Neuronal stem cell (in vitro differentiated cells): ENCODE results near the gene ELMO1.

ENCODE experiments used
- DNase-seq: peaks from one replicate; pipeline ENCODE4 v3.0.0-alpha.2; 2013; ENCODE audit warnings: low spot score
- H2AFZ ChIP-seq: one replicate; pipeline ENCODE4 v1.6.1; 2013; ENCODE audit warnings: mild to moderate bottlenecking, low read length, inconsistent platforms
- H2AK5ac ChIP-seq: 2 replicates; pipeline ENCODE4 v1.6.1; 2013; ENCODE audit warnings: low read depth, mild to moderate bottlenecking, inconsistent platforms, low read length, moderate library complexity, mixed read lengths
- H2BK120ac ChIP-seq: 2 replicates; pipeline ENCODE4 v1.6.1; 2013; ENCODE audit warnings: low read depth, mild to moderate bottlenecking, inconsistent platforms, low read length, moderate library complexity, mixed read lengths
- H2BK12ac ChIP-seq: one replicate; pipeline ENCODE4 v1.6.1; 2013; ENCODE audit warnings: low read length, inconsistent platforms
- H2BK15ac ChIP-seq: 2 replicates; pipeline ENCODE4 v1.6.1; 2013; ENCODE audit warnings: mild to moderate bottlenecking, low read length, inconsistent platforms, mixed read lengths
- H2BK5ac ChIP-seq: one replicate; pipeline ENCODE4 v1.6.1; 2013; ENCODE audit warnings: inconsistent platforms, mild to moderate bottlenecking, low read length, moderate library complexity
- H3K14ac ChIP-seq: one replicate; pipeline ENCODE4 v1.6.1; 2013; ENCODE audit warnings: low read length, inconsistent platforms
- H3K18ac ChIP-seq: 2 replicates; pipeline ENCODE4 v1.6.1; 2013; ENCODE audit warnings: low read length, inconsistent platforms
- H3K23ac ChIP-seq: 2 replicates; pipeline ENCODE4 v1.6.1; 2013; ENCODE audit warnings: low read depth, mild to moderate bottlenecking, mixed read lengths, low read length, inconsistent platforms; ENCODE audit not compliant: poor library complexity
- H3K27ac ChIP-seq: replicated peaks from 3 replicates; pipeline ENCODE4 v1.5.1; 2013; ENCODE audit warnings: low read length, inconsistent platforms
- H3K27me3 ChIP-seq, 3 experiments: 2 replicates each; pipeline ENCODE4 v1.6.1; 2013; ENCODE audit warnings: low read length in 3 of 3, mild to moderate bottlenecking in 2 of 3, inconsistent platforms in 1 of 3, low read depth in 1 of 3, mixed read lengths in 1 of 3, moderate library complexity in 1 of 3; ENCODE audit not compliant: control insufficient read depth in 3 of 3, insufficient read depth in 3 of 3
- H3K36me3 ChIP-seq, 2 donors: replicated peaks in 1 of 2; 2 replicates each; pipeline ENCODE4 v1.6.1; 2013; ENCODE audit warnings: low read length in 2 of 2; ENCODE audit not compliant: control insufficient read depth in 2 of 2, insufficient read depth in 2 of 2
- H3K4ac ChIP-seq: 2 replicates; pipeline ENCODE4 v1.6.1; 2013; ENCODE audit warnings: inconsistent platforms, mild to moderate bottlenecking, low read length, moderate library complexity
- H3K4me1 ChIP-seq, 2 donors: 1 replicate in 1 of 2; 2 replicates in 1 of 2; pipeline ENCODE4 v1.6.1; 2013; ENCODE audit warnings: low read length in 2 of 2, low read depth in 1 of 2; ENCODE audit not compliant: control insufficient read depth in 2 of 2, insufficient read depth in 1 of 2
- H3K4me2 ChIP-seq: one replicate; pipeline ENCODE4 v1.6.1; 2013; ENCODE audit warnings: mild to moderate bottlenecking, low read length, inconsistent platforms; ENCODE audit not compliant: insufficient read depth, poor library complexity, severe bottlenecking
- H3K4me3 ChIP-seq, 2 donors: 2 replicates each; pipeline ENCODE4 v1.5.1; 2013; ENCODE audit warnings: low read length in 2 of 2, mild to moderate bottlenecking in 2 of 2, inconsistent platforms in 1 of 2, moderate library complexity in 1 of 2
- H3K79me1 ChIP-seq: one replicate; pipeline ENCODE4 v1.6.1; 2013; ENCODE audit warnings: low read depth, mild to moderate bottlenecking, inconsistent platforms, low read length, moderate library complexity
- H3K9ac ChIP-seq: one replicate; pipeline ENCODE4 v1.6.1; 2013; ENCODE audit warnings: mild to moderate bottlenecking, low read depth, low read length, inconsistent platforms; ENCODE audit not compliant: poor library complexity
- H3K9me3 ChIP-seq, 2 donors: replicated peaks in 1 of 2; 2 replicates each; pipeline versions ENCODE3 to v1.6.1; 2013; ENCODE audit warnings: low read length in 2 of 2, mild to moderate bottlenecking in 2 of 2, inconsistent platforms in 1 of 2, low read depth in 1 of 2, mixed read lengths in 1 of 2, moderate library complexity in 1 of 2; ENCODE audit not compliant: control insufficient read depth in 2 of 2, insufficient read depth in 1 of 2
- H4K8ac ChIP-seq: one replicate; pipeline ENCODE4 v1.6.1; 2013; ENCODE audit warnings: low read depth, mild to moderate bottlenecking, inconsistent platforms, low read length, moderate library complexity
- H4K91ac ChIP-seq: one replicate; pipeline ENCODE4 v1.6.1; 2013; ENCODE audit warnings: low read length, low read depth, mild to moderate bottlenecking, inconsistent platforms; ENCODE audit not compliant: poor library complexity
- WGBS, 2 donors: extraction: QIAGEN DNeasy Blood & Tissue Kit; methylation state at CpG; one replicate each; pipeline ENCODE4 v1.1.7; 2013; ENCODE audit warnings: missing lambda C conversion rate in 2 of 2, mixed read lengths in 1 of 2; ENCODE audit not compliant: insufficient read length in 2 of 2, insufficient replicate concordance in 1 of 2; ENCODE audit errors: extremely low coverage in 2 of 2; 5-methylcytosine and 5-hydroxymethylcytosine counted together

ELMO1 gene

GRCh38 chr7:37037286-37037685 is 411.4 kb downstream of the ELMO1 start:
- Histone ChIP-seq H3K23ac (no peak overlapping the region), H2AFZ (no peak overlapping the region), H2BK15ac (no peak overlapping the region), H3K4me3 (no peak overlapping the region), H3K4me2 (no peak overlapping the region), H3K4me1 (peaks cover 9 to 18% of the 10 kb centered on the region in 2 donors), H4K91ac (no peak overlapping the region), H4K8ac (no peak overlapping the region), H3K4ac (no peak overlapping the region), H3K36me3 (no peaks in the 10 kb centered on the region), H3K9ac (no peak overlapping the region), H2BK120ac (no peak overlapping the region), H2BK12ac (no peak overlapping the region), H2BK5ac (no peak overlapping the region), H3K18ac (no peak overlapping the region), H3K14ac (no peak overlapping the region), H3K27ac (no peak overlapping the region), H3K79me1 (no peaks in the 10 kb centered on the region), H3K9me3 (peaks cover 1 to 7% of the 10 kb centered on the region in 2 donors), H2AK5ac (no peak overlapping the region), H3K27me3 (no peaks in the 10 kb centered on the region)
- no peak for DNase-seq
- no CpG with 5 or more reads among the region's 5 CpGs for WGBS, 2 donors

- H4K8ac ChIP-seq, result no peak overlapping the region
- no peak for DNase-seq
- no peak overlapping the region for H2BK15ac ChIP-seq
- no peak overlapping the region for H3K4ac ChIP-seq
- H3K36me3 ChIP-seq, result no peaks in the 10 kb centered on the region
- H2BK120ac ChIP-seq, result no peak overlapping the region
- no peaks in the 10 kb centered on the region for H3K79me1 ChIP-seq
- H3K27me3 ChIP-seq, result no peaks in the 10 kb centered on the region
- no peak overlapping the region for H2AFZ ChIP-seq
- no peak overlapping the region for H3K14ac ChIP-seq
- no peak overlapping the region for H3K23ac ChIP-seq
- H4K91ac ChIP-seq, result no peak overlapping the region
- H3K4me1 ChIP-seq, result peaks cover 15 to 29% of the 10 kb centered on the region in 2 donors
- H3K4me2 ChIP-seq, result no peak overlapping the region
- H3K27ac ChIP-seq, result no peak overlapping the region
- no peak overlapping the region for H2AK5ac ChIP-seq
- H2BK5ac ChIP-seq, result no peak overlapping the region
- no peak overlapping the region for H2BK12ac ChIP-seq
- H3K4me3 ChIP-seq, result no peak overlapping the region
- no peak overlapping the region for H3K9ac ChIP-seq
- peaks cover 1 to 9% of the 10 kb centered on the region in 2 donors for H3K9me3 ChIP-seq
- H3K18ac ChIP-seq, result no peak overlapping the region
Measured at GRCh38 chr7:37035631-37036030, 413.0 kb downstream of the ELMO1 start.

- Histone ChIP-seq H2BK12ac (no peak overlapping the region), H3K14ac (no peak overlapping the region), H2BK15ac (no peak overlapping the region), H3K36me3 (no peaks in the 10 kb centered on the region), H2BK5ac (no peak overlapping the region), H4K8ac (no peak overlapping the region), H3K27me3 (no peaks in the 10 kb centered on the region), H3K27ac (peak overlapping the region; percentile 91), H3K9me3 (peaks cover 1 to 7% of the 10 kb centered on the region in 2 donors), H4K91ac (no peak overlapping the region), H3K23ac (no peak overlapping the region), H2BK120ac (no peak overlapping the region), H3K4ac (no peak overlapping the region), H3K18ac (no peak overlapping the region), H3K4me3 (no peak overlapping the region), H2AFZ (no peak overlapping the region), H3K79me1 (no peaks in the 10 kb centered on the region), H2AK5ac (no peak overlapping the region), H3K4me1 (peaks cover 14 to 29% of the 10 kb centered on the region in 2 donors), H3K9ac (no peak overlapping the region), H3K4me2 (no peak overlapping the region)
- DNase-seq, result no peak
- no CpG with 5 or more reads among the region's 8 CpGs for WGBS, 2 donors
Measured at GRCh38 chr7:37033141-37033540, 415.5 kb downstream of the ELMO1 start.

GRCh38 chr7:37032258-37032601 is 416.4 kb downstream of the ELMO1 start:
- no peak for DNase-seq
- WGBS, 2 donors, result no CpG with 5 or more reads among the region's 4 CpGs
- Histone ChIP-seq H2BK5ac (no peak overlapping the region), H3K9ac (no peak overlapping the region), H2BK12ac (no peak overlapping the region), H3K4me2 (no peak overlapping the region), H3K27ac (peak overlapping the region; percentile 91), H3K4me1 (peaks cover 14 to 29% of the 10 kb centered on the region in 2 donors), H4K91ac (no peak overlapping the region), H4K8ac (no peak overlapping the region), H3K36me3 (no peaks in the 10 kb centered on the region), H3K4ac (no peak overlapping the region), H3K23ac (no peak overlapping the region), H3K27me3 (no peaks in the 10 kb centered on the region), H2AK5ac (no peak overlapping the region), H2AFZ (peak overlapping the region; percentile 57), H3K18ac (no peak overlapping the region), H3K79me1 (no peaks in the 10 kb centered on the region), H3K14ac (no peak overlapping the region), H3K9me3 (peaks cover 0 to 7% of the 10 kb centered on the region in 2 donors), H3K4me3 (no peak overlapping the region), H2BK120ac (no peak overlapping the region), H2BK15ac (no peak overlapping the region)
